GM12865 (cell line): Measurements from ENCODE around the gene SLC10A7.

Experiments used
- DNase-seq: peaks from one replicate; pipeline ENCODE4 v3.0.0; 2010; ENCODE audit warnings: low read depth
- H3K4me3 ChIP-seq: 2 replicates; pipeline ENCODE4 v1.5.1; 2011; ENCODE audit warnings: mild to moderate bottlenecking, low read depth, low read length, control low read depth
- TF ChIP-seq, protein P1 (sequence below): IDR thresholded peaks from 2 replicates; pipeline ENCODE4 v1.5.1; 2011; ENCODE audit warnings: low read length, control low read depth, low read depth, inconsistent platforms; ENCODE audit not compliant: insufficient read depth; ENCODE audit errors: missing control alignments

SLC10A7 gene

DNA sequence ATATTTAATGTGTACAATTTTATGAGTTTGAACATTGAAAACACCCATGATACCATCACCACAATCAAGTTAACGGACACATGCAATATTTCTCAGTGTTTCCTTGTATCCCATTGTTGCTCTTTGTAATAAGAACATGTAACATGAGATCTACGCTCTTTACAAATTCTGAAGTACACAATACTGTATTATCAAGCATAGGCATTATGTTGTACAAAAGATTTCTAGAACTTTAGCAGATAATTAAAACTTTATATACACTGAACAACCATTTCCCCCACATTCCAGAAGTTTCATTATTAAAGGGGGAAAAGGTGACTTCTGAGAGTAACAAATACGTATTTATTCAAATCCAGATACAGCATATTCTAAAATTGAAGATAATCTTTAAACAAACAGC is 114.5 kb downstream of the SLC10A7 start:
- no peak overlapping the region for H3K4me3 ChIP-seq
- DNase-seq: no peak
- TF ChIP-seq, protein P1, sequence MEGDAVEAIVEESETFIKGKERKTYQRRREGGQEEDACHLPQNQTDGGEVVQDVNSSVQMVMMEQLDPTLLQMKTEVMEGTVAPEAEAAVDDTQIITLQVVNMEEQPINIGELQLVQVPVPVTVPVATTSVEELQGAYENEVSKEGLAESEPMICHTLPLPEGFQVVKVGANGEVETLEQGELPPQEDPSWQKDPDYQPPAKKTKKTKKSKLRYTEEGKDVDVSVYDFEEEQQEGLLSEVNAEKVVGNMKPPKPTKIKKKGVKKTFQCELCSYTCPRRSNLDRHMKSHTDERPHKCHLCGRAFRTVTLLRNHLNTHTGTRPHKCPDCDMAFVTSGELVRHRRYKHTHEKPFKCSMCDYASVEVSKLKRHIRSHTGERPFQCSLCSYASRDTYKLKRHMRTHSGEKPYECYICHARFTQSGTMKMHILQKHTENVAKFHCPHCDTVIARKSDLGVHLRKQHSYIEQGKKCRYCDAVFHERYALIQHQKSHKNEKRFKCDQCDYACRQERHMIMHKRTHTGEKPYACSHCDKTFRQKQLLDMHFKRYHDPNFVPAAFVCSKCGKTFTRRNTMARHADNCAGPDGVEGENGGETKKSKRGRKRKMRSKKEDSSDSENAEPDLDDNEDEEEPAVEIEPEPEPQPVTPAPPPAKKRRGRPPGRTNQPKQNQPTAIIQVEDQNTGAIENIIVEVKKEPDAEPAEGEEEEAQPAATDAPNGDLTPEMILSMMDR: no peak

DNA sequence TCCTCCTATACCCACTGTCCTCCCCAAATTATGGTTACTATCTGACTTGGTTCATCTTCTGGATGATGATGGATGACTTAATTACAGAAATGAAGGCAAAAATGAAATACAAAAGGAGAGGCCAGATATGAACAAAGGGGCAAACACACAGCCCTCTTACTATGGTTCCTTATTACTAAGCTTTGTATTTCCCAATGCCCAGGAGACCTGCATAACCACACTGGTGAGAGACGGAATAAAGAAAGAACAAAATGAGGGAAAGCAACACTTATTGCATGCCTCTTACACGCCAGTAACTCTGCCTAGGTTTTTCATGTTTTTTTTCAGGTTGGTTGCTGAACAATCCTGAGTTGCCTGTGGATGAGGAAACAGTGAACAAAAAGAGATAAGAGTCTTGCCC is 120.5 kb downstream of the SLC10A7 start:
- no peak overlapping the region for H3K4me3 ChIP-seq
- TF ChIP-seq, protein P1: no peak
- no peak for DNase-seq

DNA sequence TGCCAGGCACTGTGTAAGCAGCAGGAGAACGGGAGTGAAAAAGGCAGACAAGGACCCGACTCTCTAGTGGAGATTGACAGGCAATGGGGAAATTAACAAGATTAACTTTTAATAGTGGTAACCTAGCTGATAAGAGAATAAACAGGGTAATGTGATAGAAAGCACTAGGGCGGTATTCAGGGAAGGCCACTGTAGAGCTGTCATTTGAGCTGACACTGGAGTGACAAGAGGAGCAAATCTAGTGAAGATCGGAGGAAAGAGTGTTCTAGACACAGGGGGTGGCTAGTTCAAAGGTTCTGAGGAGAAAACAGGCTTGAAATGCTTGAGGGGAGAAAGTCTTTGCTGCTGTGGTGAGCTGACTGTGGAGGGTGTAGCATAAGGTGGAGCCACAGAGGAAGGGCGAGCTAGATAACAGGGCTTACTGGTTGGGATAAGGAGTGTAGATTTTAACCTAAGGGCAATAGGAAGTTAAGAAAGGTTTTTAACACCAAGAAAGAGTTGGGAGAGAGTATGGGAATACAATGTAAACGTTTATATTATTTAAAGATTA is 122.8 kb downstream of the SLC10A7 start:
- TF ChIP-seq, protein P1: no peak
- no peak for DNase-seq
- H3K4me3 ChIP-seq: no peak overlapping the region

DNA sequence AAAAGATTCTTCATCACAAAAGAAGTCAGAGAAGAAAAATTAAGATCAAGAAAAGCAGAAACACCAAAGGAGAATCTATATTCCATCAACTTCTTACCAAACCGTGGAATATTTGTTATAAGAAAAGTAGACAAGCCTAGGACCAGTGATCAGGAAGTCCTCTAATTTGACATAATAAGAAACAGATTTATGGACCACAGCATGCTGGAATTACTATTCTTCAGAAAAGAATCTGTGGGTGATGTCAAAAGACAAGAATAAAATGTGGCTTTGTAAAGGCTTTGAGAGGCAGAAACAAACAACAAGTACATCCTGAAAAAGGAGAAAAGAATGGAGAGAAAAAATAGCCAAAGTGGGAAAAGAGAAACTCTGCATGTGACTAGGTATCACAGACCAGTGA is 123.3 kb downstream of the SLC10A7 start:
- no peak for DNase-seq
- no peak overlapping the region for H3K4me3 ChIP-seq
- TF ChIP-seq, protein P1: no peak

DNA sequence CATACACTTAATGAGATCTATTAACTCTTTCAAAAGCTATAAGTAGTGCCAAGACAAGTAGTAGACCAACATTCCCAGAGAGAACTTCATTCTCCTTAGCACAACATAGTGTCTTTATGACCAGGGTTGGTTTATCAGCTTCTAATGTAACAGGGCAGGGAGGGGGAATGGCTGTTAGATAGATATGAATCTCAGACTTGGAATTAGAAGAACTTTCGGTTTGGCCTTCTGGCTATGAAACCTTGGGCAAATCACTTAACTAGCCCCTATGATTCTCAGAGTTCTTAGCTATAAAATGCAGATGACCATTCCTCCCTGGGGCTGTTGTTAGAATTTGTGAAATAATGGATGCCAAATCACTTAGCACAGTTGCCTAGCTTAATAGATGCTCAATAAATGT is 132.2 kb downstream of the SLC10A7 start:
- no peak for DNase-seq
- no peak overlapping the region for H3K4me3 ChIP-seq
- TF ChIP-seq, protein P1: no peak

DNA sequence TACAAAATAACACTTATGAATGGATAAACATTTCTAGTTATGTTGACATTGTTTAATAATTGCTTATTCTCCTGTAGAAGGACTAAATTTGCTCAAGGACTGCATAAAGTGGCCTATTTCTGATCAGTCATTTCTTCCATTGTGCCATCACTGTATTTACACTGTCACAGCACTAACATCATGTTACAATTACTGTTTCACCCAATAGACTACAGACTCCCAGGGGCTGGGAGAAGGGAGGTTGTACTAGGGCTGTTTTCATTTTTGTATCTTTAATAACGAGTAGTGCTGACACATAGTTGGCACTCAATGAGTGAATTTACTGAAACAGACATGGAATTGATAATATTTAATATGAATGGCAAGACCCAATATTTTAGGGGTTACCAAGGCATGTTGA is 139.5 kb downstream of the SLC10A7 start:
- H3K4me3 ChIP-seq: no peak overlapping the region
- TF ChIP-seq, protein P1: no peak
- DNase-seq: no peak

DNA sequence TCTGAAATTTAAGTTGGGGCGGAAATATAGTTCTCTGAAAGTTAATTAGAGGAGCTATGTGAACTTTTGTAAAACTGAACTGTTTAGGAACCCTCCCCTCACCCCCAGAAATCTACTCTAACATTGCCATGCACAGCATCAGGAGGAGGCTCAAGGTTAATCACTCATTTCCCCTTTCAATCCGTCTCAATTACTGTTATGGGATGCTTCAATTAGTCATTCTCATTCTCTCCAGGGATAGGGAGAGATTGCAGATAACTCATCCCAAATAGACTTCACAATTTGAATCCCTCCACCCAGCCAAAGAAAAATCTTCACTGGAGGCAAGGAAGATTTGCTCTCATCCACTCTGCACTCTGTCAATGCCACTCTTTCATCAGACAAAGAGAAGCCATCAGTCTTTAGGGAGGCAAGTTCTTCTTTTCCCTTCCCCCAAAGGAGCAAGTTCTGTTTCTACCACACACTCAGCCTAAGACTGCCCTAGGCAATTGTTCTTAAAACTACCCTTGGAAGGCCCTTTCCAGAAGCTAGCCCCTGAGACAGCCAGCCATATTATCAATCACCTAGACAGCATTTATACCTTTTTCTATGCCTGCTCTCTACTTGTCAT is 140.4 kb downstream of the SLC10A7 start:
- no peak for DNase-seq
- TF ChIP-seq, protein P1: no peak
- no peak overlapping the region for H3K4me3 ChIP-seq
